Adrenal gland (tissue), 12 donors: ENCODE measurements around the gene CATSPERB. TPM values are rescaled to one million over a fixed set of nuclear protein-coding genes. Genes with fewer than 3 reads are reported as not detected.
"Not testable (repeated sequence)": the region's sequence is repeated elsewhere in the genome, so short reads cannot be mapped to it uniquely, and the experiment has no call there.

Source experiments
- DNase-seq, 7 donors: peaks; one replicate each; pipeline ENCODE4 v3.0.0-alpha.2; 2019 to 2020
- H3K27ac ChIP-seq, 5 donors: fragments of 200-600 bp; sonication (generic) in 4 of 5; 1 replicate in 3 of 5; 2 replicates in 2 of 5; pipeline versions ENCODE4 v1.5.1 to v1.8.0; 2016 to 2020; ENCODE audit warnings: mild to moderate bottlenecking in 1 of 5
- H3K27me3 ChIP-seq: fragments of 200-600 bp; 2 replicates; pipeline ENCODE4 v1.8.0; 2021
- H3K36me3 ChIP-seq, 2 donors: fragments of 200-600 bp; replicated peaks in 1 of 2; 1 replicate in 1 of 2; 2 replicates in 1 of 2; pipeline versions ENCODE4 v1.5.1 to v1.8.0; 2018 to 2022
- H3K4me1 ChIP-seq, 2 donors: fragments of 200-600 bp; replicated peaks in 1 of 2; 1 replicate in 1 of 2; 2 replicates in 1 of 2; pipeline versions ENCODE4 v1.5.1 to v1.8.0; 2018 to 2021
- H3K4me3 ChIP-seq, 4 donors: fragments of 200-600 bp; sonication (generic) in 3 of 4; one replicate each; pipeline ENCODE4 v1.5.1; 2016 to 2018
- H3K9me3 ChIP-seq, 3 donors: fragments of 200-600 bp; sonication (generic) in 1 of 3; replicated peaks in 1 of 3; 1 replicate in 2 of 3; 2 replicates in 1 of 3; pipeline versions ENCODE4 v1.5.1 to v1.8.0; 2016 to 2021
- CTCF ChIP-seq, 6 experiments: fragments of 450-650 bp in 4 of 6; fragments of 200-600 bp in 2 of 6; sonication (generic) in 1 of 6; IDR thresholded peaks; 1 replicate in 5 of 6; 2 replicates in 1 of 6; pipeline versions ENCODE4 v1.5.1 to v1.8.0; 2016 to 2021; ENCODE audit warnings: antibody characterized with exemption in 6 of 6, mild to moderate bottlenecking in 2 of 6, moderate library complexity in 1 of 6
- POLR2A ChIP-seq, 2 donors: fragments of 450-650 bp; IDR thresholded peaks; one replicate each; pipeline ENCODE4 v1.6.1; 2017; ENCODE audit warnings: antibody characterized with exemption in 2 of 2, mild to moderate bottlenecking in 2 of 2, moderate library complexity in 1 of 2
- WGBS, 4 donors: extraction: QIAGEN DNeasy Blood & Tissue Kit in 2 of 4; methylation state at CpG; one replicate each; pipeline versions ENCODE4 v1.1.5 to v1.1.7; 2013 to 2017; 5-methylcytosine and 5-hydroxymethylcytosine counted together
- intact Hi-C, 2 donors: fragments of 100-400 bp; cut with DNase I; formaldehyde crosslinking; loops; one replicate each; pipeline versions ENCODE4 v1.14.1 to v1.15.0; 2022 to 2023
- polyA plus RNA-seq, 3 donors: library from polyadenylated mRNA; stranded (reverse); fragments of 200-250 nt in 2 of 3; fragments of 350-450 nt in 1 of 3; fragmentation: Illumina TruSeq in 1 of 3; extraction: RNeasy Lipid Tissue Mini Kit (QIAGEN cat#74804) in 1 of 3; gene quantifications; one replicate each; pipeline ENCODE4 v1.2.3, GENCODE V29; 2013 to 2014
- total RNA-seq, 9 donors: library from RNA; depleted of rRNA in 4 of 9; stranded (reverse); fragments of >200 nt in 4 of 9; fragments of 120-200 nt in 1 of 9; fragmentation: NEBNext Ultra II Directional in 1 of 9; extraction: Animal tissue kit (Norgen Biotek cat#: 25700) in 1 of 9; gene quantifications; one replicate each; pipeline versions ENCODE4 v1.1.0 to v1.2.4, GENCODE V29; 2013 to 2023
- donor health status: healthy with polysubstance abuse.
- donor health status: Bipolar disorder and iron deficiency.
- donor health status: DM: yes; HTN: yes; CAD: no.
- donor health status: DM: no; HTN: no; CAD: no.
- donor health status: DM: no; HTN: no; CAD: no.
- donor health status: DM: yes; HTN: yes; CAD: no.

Gene CATSPERB
- total and polyA plus RNA-seq, 12 donors: 0.11 to 3.2 (median 0.70) TPM; not detected in 2

GRCh38 chr14:91545946-91546716 lies 185.8 kb downstream of the CATSPERB start:
- 71 to 75% (median 72%) methylated on average over 5 of the region's 5 CpGs for WGBS, 4 donors
- intact Hi-C loops: no loop called here

GRCh38 chr14:91545204-91545603 lies 186.7 kb downstream of the CATSPERB start:
- TF ChIP-seq POLR2A (IDR thresholded peaks at IDR 0.05): no peak
- TF ChIP-seq CTCF (IDR thresholded peaks at IDR 0.05): no peak
- intact Hi-C loops: no loop called here
- H3K36me3 ChIP-seq: no peaks in the 10 kb centered on the region
- H3K4me1 ChIP-seq: no peaks in the 10 kb centered on the region
- no peak overlapping the region for H3K4me3 ChIP-seq
- no peak overlapping the region for H3K27ac ChIP-seq
- DNase-seq: no peak
- peaks cover 5% of the 10 kb centered on the region for H3K27me3 ChIP-seq
- H3K9me3 ChIP-seq: no peaks in the 10 kb centered on the region

More at GRCh38 chr14:91545946-91546716, 185.8 kb downstream of the CATSPERB start:
- Histone ChIP-seq H3K27me3 (peaks cover 5% of the 10 kb centered on the region), H3K36me3 (no peaks in the 10 kb centered on the region), H3K27ac (no peak overlapping the region), H3K4me1 (no peaks in the 10 kb centered on the region), H3K4me3 (no peak overlapping the region), H3K9me3 (no peaks in the 10 kb centered on the region)
- no peak for DNase-seq
- TF ChIP-seq POLR2A (IDR thresholded peaks at IDR 0.05) (no peak), CTCF (IDR thresholded peaks at IDR 0.05) (no peak)

GRCh38 chr14:91536327-91536726 lies 195.6 kb downstream of the CATSPERB start:
- no peaks in the 10 kb centered on the region for H3K36me3 ChIP-seq
- DNase-seq: no peak
- no peaks in the 10 kb centered on the region for H3K9me3 ChIP-seq
- H3K4me1 ChIP-seq: no peaks in the 10 kb centered on the region
- H3K27me3 ChIP-seq: no peaks in the 10 kb centered on the region
- H3K4me3 ChIP-seq: no peak overlapping the region
- 84 to 100% (median 87%) methylated on average over 3 of the region's 3 CpGs for WGBS, 4 donors
- H3K27ac ChIP-seq: no peak overlapping the region
- TF ChIP-seq POLR2A (IDR thresholded peaks at IDR 0.05) (no peak), CTCF (IDR thresholded peaks at IDR 0.05) (no peak)
- intact Hi-C loops: no loop called here

GRCh38 chr14:91534059-91534458 lies 197.8 kb downstream of the CATSPERB start:
- H3K36me3 ChIP-seq, H3K9me3 ChIP-seq, DNase-seq, H3K27me3 ChIP-seq, H3K4me3 ChIP-seq, H3K4me1 ChIP-seq, H3K27ac ChIP-seq, intact Hi-C loops: not testable (repeated sequence)
- 64 to 83% (median 75%) methylated on average over 5 of the region's 5 CpGs for WGBS, 4 donors

GRCh38 chr14:91533623-91534022 lies 198.3 kb downstream of the CATSPERB start:
- H3K36me3 ChIP-seq: no peaks in the 10 kb centered on the region
- TF ChIP-seq POLR2A (IDR thresholded peaks at IDR 0.05): no peak
- TF ChIP-seq CTCF (IDR thresholded peaks at IDR 0.05): no peak
- WGBS, 4 donors: 59 to 65% (median 62%) methylated on average over 3 of the region's 3 CpGs
- H3K27me3 ChIP-seq: no peaks in the 10 kb centered on the region
- H3K9me3 ChIP-seq: no peaks in the 10 kb centered on the region
- H3K4me1 ChIP-seq: no peaks in the 10 kb centered on the region
- no peak overlapping the region for H3K4me3 ChIP-seq
- DNase-seq: no peak
- intact Hi-C loops: no loop called here
- H3K27ac ChIP-seq: no peak overlapping the region
